SKM-1 treated with dmso at 0.1 percent for 144 hours (cell line): ENCODE data around the gene ELOVL2.
A peak's percentile ranks its signal among the peaks of the same experiment; 100 is the strongest.

Experiments used
- DNase-seq: peaks from one replicate; lab custom pipeline; 2025; ENCODE audit not compliant: unreplicated experiment; lab: John Stamatoyannopoulos, UW

The ELOVL2 gene

DNA sequence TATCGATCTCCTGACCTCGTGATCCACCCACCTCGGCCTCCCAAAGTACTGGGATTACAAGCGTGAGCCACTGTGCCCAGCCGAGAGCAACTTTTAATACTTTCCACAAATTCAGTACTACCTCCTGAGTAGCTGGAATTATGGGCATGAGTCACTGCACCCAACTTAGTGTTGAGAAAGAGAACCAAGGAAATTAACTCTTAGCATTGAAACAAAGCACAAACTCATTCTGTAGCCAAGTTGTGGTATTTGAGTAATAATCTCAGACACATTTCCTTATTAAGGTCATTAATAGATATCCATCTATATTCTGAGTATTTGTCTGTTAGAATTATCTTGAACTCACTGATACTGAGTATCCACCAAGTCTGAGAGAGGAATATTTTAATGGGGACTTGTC is 14.3 kb upstream of the ELOVL2 start:
- DNase-seq = no peak

DNA sequence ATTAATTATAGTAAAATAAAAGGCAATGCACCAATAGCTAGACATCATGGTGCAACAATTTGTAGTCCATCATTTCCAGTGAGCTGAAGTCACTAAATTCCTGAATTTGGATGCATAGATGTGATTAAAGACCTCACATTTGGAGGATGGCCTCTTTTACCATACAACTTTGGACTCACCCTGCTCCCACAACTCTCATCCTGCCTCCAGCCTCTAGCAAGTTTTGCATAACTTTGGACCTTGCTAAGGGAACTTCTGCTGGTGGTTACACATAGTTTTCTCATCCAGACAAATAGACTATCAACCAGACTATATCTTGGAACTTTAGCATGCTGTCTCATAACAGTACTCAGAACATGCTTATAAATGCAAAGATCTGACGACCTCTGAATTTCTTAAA is 12.8 kb upstream of the ELOVL2 start:
- no peak for DNase-seq

- no peak for DNase-seq
Observed at GRCh38 chr6:11055127-11055627, 11.1 kb upstream of the ELOVL2 start.

DNA sequence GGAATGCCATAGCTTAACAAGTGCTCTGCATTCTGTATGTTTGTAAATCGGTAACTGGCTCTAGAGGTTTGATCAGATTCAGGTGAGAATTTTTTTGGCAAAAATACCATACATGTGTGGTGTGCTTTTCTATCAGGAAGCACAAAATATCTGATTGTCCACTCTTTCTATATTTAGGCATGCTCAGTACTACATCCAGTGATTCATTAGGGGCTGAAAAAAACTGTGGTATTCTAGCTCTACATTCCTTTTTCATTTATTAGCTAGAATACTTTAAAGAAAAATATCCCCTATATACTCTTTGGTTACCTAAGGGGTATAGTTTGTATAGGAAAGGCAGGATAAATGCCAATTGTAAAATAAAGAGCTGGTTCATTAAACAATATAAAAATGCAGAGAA is 10.6 kb upstream of the ELOVL2 start:
- DNase-seq = no peak

GRCh38 chr6:11053307-11053706 is 9.2 kb upstream of the ELOVL2 start:
- DNase-seq = no peak

DNA sequence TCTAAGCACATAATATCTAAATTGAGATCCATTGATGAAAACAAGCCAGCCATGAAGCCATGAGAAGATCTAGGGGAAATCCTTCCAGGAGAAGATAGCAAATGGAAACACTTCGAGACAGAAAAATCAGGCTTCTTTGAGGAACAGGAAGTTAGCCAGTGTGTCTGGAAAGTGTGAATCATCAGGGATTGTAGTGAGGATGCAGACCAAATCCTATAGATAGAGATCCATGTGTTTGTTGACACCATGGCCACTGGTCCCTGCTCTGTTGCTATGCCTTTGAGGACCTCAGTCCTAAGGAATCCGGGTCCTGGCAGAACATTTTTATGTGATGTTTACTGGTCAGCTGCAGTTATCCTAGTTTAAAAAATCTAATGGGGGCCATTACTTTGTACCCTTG is 6.6 kb upstream of the ELOVL2 start:
- DNase-seq = no peak

DNA sequence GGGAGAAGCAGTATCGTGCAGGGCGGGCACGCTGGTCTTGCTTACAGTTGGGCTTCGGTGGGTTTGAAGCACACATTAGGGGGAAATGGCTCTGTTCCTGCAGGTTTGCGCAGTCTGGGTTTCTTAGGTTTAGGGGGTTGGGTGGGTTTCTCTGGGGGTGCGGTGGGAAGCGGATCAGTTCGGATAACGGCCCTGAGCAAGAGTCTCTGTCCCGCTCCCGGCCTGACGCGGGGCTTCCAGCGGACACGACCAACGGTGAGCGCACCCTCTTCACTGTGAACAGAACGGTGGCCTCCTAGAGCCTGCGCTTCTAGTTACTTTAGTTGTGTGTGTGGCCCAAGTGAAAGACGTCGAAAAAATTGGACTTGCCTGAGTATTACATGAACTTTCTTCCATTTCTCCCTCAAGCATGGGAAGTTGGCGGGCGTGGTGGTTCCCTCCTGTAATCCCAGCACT is 635 bp upstream of the ELOVL2 start:
- DNase-seq = no peak

DNA sequence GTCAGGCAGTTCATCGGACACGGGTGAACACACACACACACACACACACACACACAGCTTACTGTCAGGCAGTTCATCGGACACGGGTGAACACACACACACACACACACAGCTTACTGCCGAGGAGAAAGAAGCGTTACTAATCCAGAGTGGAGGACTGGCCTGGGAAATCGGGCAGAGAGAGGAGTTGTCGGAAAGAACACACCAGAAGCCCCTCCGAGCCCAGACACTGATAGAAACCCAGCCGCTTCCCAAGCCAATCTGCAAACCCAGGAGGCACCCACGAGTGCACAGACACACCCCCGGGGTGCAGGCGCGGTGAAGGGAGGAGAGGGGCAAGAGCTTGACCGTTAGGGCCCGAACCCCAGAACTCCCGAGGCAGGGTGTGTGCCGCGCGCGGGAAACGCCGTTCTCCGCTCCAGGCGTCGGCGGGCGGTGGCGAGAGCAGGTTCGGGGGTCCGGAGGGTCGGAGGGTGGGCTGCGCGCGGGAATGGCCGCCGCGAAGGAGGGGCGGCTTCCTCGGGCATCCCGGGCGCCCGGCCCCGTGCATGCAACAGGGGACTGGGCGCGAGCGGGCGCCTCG is 636 bp downstream of the ELOVL2 start:
- DNase-seq = no peak

GRCh38 chr6:11042750-11043377 is 1.2 kb downstream of the ELOVL2 start:
- DNase-seq = no peak

GRCh38 chr6:11042025-11042749 is 1.9 kb downstream of the ELOVL2 start:
- no peak for DNase-seq

DNA sequence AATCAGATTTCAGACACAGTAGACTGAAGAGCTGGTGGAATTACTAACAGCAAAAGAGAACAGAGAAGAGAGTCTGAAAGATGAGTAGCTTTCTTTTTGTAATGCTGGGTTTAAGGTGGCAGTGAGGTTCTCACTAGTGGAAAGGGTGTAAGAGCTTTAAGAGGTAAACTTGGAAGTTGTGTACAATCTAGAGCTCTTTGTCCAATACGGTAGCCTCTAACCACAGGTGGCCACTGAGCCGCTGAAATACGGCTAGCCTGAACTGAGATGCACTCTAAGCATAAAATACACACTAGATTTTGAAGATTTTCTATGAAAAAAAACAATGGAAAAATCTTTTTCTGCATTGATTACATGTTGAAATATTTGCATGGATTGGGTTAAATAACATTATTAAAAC is 4.0 kb downstream of the ELOVL2 start:
- no peak for DNase-seq

- DNase-seq = no peak
Observed at GRCh38 chr6:11039040-11039439, 5.1 kb downstream of the ELOVL2 start.

DNA sequence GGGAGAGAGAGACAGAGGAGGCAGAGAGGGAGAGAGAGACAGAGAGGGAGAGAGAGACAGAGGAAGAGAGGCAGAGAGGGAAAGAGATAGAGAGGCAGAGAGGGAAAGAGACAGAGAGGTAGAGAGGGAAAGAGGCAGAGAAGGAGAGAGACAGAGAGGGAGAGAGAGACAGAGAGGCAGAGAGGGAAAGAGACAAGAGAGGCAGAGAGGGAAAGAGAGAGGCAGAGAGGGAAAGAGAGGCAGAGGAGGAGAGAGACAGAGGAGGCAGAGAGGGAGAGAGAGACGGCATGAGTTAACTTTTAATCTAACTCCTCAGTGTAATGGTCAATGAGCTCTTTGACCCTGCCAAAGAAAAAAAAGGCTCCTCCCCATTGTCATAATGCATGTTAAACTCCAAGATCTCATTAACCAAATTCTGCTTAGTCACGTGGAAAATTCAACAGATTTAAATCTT is 7.1 kb downstream of the ELOVL2 start:
- DNase-seq = no peak

DNA sequence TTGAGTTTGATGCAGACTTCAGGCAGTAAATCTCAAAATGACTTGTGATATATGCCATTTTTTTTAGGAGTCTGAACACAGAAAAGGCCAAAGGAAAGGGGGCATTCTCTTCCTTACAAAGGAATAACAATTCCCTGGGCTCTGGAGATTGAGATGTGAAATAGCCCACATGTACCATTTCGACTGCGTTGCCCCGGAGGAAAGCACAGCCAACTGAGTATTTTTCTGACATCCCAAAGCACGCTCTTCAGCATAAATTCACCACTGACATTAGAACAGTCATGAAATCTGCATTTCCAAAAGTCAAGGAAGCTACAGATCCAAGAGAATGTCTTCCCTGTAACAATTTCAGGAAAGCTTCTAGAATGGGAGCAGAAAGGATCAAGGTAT is 7.8 kb downstream of the ELOVL2 start:
- DNase-seq = no peak

GRCh38 chr6:11035616-11036350 is 8.3 kb downstream of the ELOVL2 start:
- no peak for DNase-seq

GRCh38 chr6:11033825-11034224 is 10.3 kb downstream of the ELOVL2 start:
- DNase-seq = no peak

DNA sequence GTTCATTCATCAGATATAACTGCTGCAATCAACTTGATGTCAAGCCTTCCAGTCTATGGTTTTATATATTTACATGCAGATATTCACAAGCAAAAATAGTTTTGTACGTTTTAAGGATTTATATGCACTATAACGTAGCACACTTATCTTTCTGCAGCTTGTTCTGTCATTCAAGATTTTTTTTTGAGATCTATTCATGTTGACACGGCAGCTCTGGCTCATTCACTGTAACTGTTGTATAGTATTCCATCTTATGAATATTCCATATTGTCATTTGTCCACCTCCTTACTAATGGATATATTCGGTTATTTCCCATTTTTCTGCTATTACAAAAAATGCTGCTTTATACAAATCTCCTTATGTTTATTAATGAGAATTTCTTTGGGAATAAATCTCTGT is 13.2 kb downstream of the ELOVL2 start:
- no peak for DNase-seq

DNA sequence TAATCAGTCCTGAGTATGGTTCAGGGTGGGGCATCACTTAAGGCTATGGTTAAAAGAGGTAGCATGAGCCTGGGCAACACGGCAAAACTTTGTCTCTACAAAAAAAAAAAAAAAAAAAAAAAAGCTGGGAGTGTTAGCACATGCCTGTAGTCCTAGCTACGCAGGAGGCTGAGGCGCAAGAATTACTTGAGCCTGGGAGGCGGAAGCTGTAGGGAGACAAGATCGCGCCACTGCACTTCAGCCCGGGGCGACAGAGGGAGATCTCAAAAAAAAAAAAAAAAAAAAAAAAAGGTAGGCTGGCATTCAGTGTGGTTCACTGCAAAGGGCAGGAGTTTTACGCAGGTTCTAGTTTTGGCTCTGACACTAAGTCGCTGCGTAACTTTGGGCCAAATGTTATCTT is 15.1 kb downstream of the ELOVL2 start:
- no peak for DNase-seq

DNA sequence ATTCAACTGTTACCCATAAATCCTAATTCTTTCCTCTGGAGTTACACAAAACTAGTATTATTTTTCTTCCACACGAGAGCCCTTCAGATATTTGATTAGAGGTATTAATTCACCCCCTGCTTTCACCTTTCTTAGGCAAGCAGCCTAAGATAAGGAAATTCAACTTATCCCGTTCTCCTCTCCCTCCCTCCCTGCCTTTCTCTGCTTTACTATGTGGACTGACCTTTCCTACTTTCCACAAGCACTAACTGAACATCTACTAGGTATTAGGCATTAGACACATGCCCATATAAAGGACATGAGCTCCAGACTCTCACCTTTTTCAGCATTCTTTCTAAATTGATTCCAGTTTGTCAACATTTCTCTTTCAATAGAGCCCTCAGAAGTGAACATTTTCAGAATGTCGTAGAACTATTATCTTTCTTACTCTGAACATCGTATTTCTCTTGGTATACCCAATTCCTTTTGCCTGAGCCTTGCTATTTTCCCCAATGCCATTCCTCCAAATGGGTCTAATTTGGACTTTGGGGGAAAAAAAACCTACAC is 16.5 kb downstream of the ELOVL2 start:
- no peak for DNase-seq

- peak; percentile 19 for DNase-seq
Observed at GRCh38 chr6:11025921-11026635, 18.0 kb downstream of the ELOVL2 start.

DNA sequence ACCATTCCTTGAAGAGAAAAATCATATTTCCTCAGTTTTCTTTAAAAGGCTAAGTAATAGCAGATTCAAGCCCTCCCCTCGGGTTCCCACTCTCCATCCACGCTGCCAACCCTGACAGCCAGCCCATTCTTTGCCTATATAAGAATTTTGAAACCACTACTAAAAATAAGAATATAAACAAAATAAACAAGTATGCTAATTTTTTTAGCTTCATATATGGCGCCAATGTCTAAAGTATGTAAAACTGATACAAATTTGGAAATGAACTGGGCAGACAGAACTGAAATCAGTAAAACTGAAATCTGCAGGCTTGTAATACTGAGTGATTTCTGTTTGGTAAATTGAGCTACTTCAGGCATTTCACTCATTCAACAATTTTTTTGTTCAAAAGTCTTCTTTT is 19.0 kb downstream of the ELOVL2 start:
- no peak for DNase-seq
